Ovary (tissue), 9 donors: ENCODE data around the gene STRIP1. TPM values are rescaled to one million over a fixed set of nuclear protein-coding genes. Genes with fewer than 3 reads are reported as not detected.

Experiments used
- DNase-seq, 5 donors: peaks; one replicate each; pipeline ENCODE4 v3.0.0-alpha.2; 2019 to 2020
- H3K27ac ChIP-seq, 2 donors: fragments of 200-600 bp; one replicate each; pipeline versions ENCODE4 v1.5.1 to v1.8.0; 2019 to 2022
- H3K27me3 ChIP-seq: fragments of 200-600 bp; one replicate; pipeline ENCODE4 v1.8.0; 2022
- H3K36me3 ChIP-seq: fragments of 200-600 bp; sonication (generic); one replicate; pipeline ENCODE4 v1.5.1; 2019
- H3K4me1 ChIP-seq: one replicate; pipeline ENCODE4 v1.8.1; 2013; ENCODE audit warnings: mild to moderate bottlenecking, moderate library complexity; ENCODE audit not compliant: insufficient read depth
- H3K4me3 ChIP-seq: fragments of 200-600 bp; sonication (generic); one replicate; pipeline ENCODE4 v1.5.1; 2017
- H3K9me3 ChIP-seq, 2 donors: fragments of 200-600 bp in 1 of 2; sonication (generic) in 1 of 2; one replicate each; pipeline versions ENCODE4 v1.5.1 to v1.8.1; 2013 to 2019; ENCODE audit warnings: mild to moderate bottlenecking in 1 of 2, moderate library complexity in 1 of 2
- CTCF ChIP-seq, 3 donors: fragments of 450-650 bp in 2 of 3; fragments of 200-600 bp in 1 of 3; IDR thresholded peaks; one replicate each; pipeline versions ENCODE4 v1.5.1 to v1.8.0; 2016 to 2022; ENCODE audit warnings: antibody characterized with exemption in 3 of 3, mild to moderate bottlenecking in 1 of 3
- EP300 ChIP-seq: sonication (generic); formaldehyde crosslinking; IDR thresholded peaks from one replicate; pipeline ENCODE4 v1.6.1; 2017; ENCODE audit warnings: antibody characterized with exemption
- POLR2A ChIP-seq: fragments of 450-650 bp; IDR thresholded peaks from one replicate; pipeline ENCODE4 v1.6.1; 2017; ENCODE audit warnings: antibody characterized with exemption, mild to moderate bottlenecking, moderate library complexity
- WGBS, 3 donors: extraction: QIAGEN DNeasy Blood & Tissue Kit in 1 of 3; methylation state at CpG; one replicate each; pipeline versions ENCODE4 v1.1.5 to v1.1.7; 2013 to 2017; 5-methylcytosine and 5-hydroxymethylcytosine counted together
- intact Hi-C, 4 donors: fragments of 100-400 bp; cut with DNase I; formaldehyde crosslinking; loops; one replicate each; pipeline versions ENCODE4 v1.11.0 to v1.15.1; 2022 to 2023
- polyA plus RNA-seq, 2 donors: library from polyadenylated mRNA; stranded (reverse); fragments of 200-250 nt in 1 of 2; fragments of 350-450 nt in 1 of 2; fragmentation: Illumina TruSeq in 1 of 2; extraction: RNeasy Lipid Tissue Mini Kit (QIAGEN cat#74804) in 1 of 2; gene quantifications; one replicate each; pipeline ENCODE4 v1.2.3, GENCODE V29; 2013 to 2014
- total RNA-seq, 7 donors: library from RNA; depleted of rRNA in 2 of 7; stranded (reverse); fragments of >200 nt in 2 of 7; fragmentation: NEBNext Ultra II Directional in 3 of 7; extraction: Animal tissue kit (Norgen Biotek cat#: 25700) in 3 of 7; gene quantifications; one replicate each; pipeline versions ENCODE4 v1.1.0 to v1.2.4, GENCODE V29; 2016 to 2023
- donor health status: DM: no; HTN: no; CAD: no; lungs with moderate emphysema.
- donor health status: DM: no; HTN: no; CAD: no.
- donor health status: Bipolar disorder and iron deficiency.
- donor health status: DM: yes; HTN: yes; CAD: no.
- donor health status: DM: no; HTN: no; CAD: no.
- donor health status: DM: yes; HTN: yes; CAD: no.

Gene STRIP1
- total and polyA plus RNA-seq, 9 donors = 21.6 to 46.7 (median 36.2) TPM

GRCh38 chr1:109988349-109988914, 46.0 kb upstream of the STRIP1 start:
- H3K9me3 ChIP-seq = no peaks in the 10 kb centered on the region
- H3K27me3 ChIP-seq = no peaks in the 10 kb centered on the region
- no peak for TF ChIP-seq EP300
- WGBS, 3 donors = 94 to 97% (median 94%) methylated on average over 3 of the region's 3 CpGs
- no peak for DNase-seq
- no peak overlapping the region for H3K27ac ChIP-seq
- intact Hi-C loops = loop anchor here (5.0 to 10.0 kb wide), 6 partner anchors 64 to 444 kb away; partner anchors contain the start of gene GNAI3 (in 1 of the 4)
- no peaks in the 10 kb centered on the region for H3K36me3 ChIP-seq
- no peak overlapping the region for H3K4me3 ChIP-seq
- H3K4me1 ChIP-seq = peaks cover 9% of the 10 kb centered on the region

GRCh38 chr1:109989506-109990301, 44.7 kb upstream of the STRIP1 start:
- no peaks in the 10 kb centered on the region for H3K27me3 ChIP-seq
- no peak for DNase-seq
- intact Hi-C loops = loop anchor here (5.0 to 10.0 kb wide), 6 partner anchors 65 to 445 kb away; partner anchors contain the start of gene GNAI3 (in 1 of the 4)
- H3K27ac ChIP-seq = no peak overlapping the region
- no peak for TF ChIP-seq POLR2A
- TF ChIP-seq EP300 = no peak
- TF ChIP-seq CTCF (IDR thresholded peaks at IDR 0.05) = no peak
- no peaks in the 10 kb centered on the region for H3K36me3 ChIP-seq
- H3K9me3 ChIP-seq = no peaks in the 10 kb centered on the region
- H3K4me1 ChIP-seq = peaks cover 19% of the 10 kb centered on the region
- 91 to 92% (median 92%) methylated on average over 9 of the region's 9 CpGs for WGBS, 3 donors
- no peak overlapping the region for H3K4me3 ChIP-seq

- intact Hi-C loops = no loop called here
Observed at GRCh38 chr1:109990302-109990653, 44.1 kb upstream of the STRIP1 start.

GRCh38 chr1:109991400-109991925, 43.0 kb upstream of the STRIP1 start:
- TF ChIP-seq EP300 (no peak), POLR2A (no peak), CTCF (IDR thresholded peaks at IDR 0.05) (no peak)
- Histone ChIP-seq H3K27me3 (no peaks in the 10 kb centered on the region), H3K4me1 (peaks cover 18% of the 10 kb centered on the region), H3K9me3 (no peaks in the 10 kb centered on the region), H3K27ac (no peak overlapping the region), H3K4me3 (no peak overlapping the region), H3K36me3 (no peaks in the 10 kb centered on the region)
- WGBS, 3 donors = 76 to 95% (median 78%) methylated on average over 5 of the region's 5 CpGs
- intact Hi-C loops = no loop called here
- DNase-seq = no peak

More at GRCh38 chr1:109990302-109990653, 44.1 kb upstream of the STRIP1 start:
- no peaks in the 10 kb centered on the region for H3K27me3 ChIP-seq
- no peak for DNase-seq
- peaks cover 20% of the 10 kb centered on the region for H3K4me1 ChIP-seq
- no peak overlapping the region for H3K27ac ChIP-seq
- WGBS, 3 donors = 93 to 95% (median 95%) methylated on average over 2 of the region's 2 CpGs
- H3K4me3 ChIP-seq = no peak overlapping the region
- TF ChIP-seq EP300 (no peak), CTCF (IDR thresholded peaks at IDR 0.05) (no peak), POLR2A (no peak)
- no peaks in the 10 kb centered on the region for H3K9me3 ChIP-seq
- no peaks in the 10 kb centered on the region for H3K36me3 ChIP-seq

- Histone ChIP-seq H3K4me1 (peaks cover 17% of the 10 kb centered on the region), H3K36me3 (no peaks in the 10 kb centered on the region), H3K4me3 (no peak overlapping the region), H3K9me3 (no peaks in the 10 kb centered on the region), H3K27me3 (no peaks in the 10 kb centered on the region), H3K27ac (no peak overlapping the region)
- WGBS, 3 donors = 22 to 39% (median 27%) methylated on average over 3 of the region's 3 CpGs
- no peak for DNase-seq
- no peak for TF ChIP-seq EP300
- TF ChIP-seq CTCF (IDR thresholded peaks at IDR 0.05) = no peak
- no peak for TF ChIP-seq POLR2A
- intact Hi-C loops = no loop called here
Observed at GRCh38 chr1:109993885-109994284, 40.5 kb upstream of the STRIP1 start.
